Smooth muscle cell (in vitro differentiated cells): Measurements from ENCODE around the gene CCDC88B. TPM values are rescaled to one million over a fixed set of nuclear protein-coding genes. Genes with fewer than 3 reads are reported as not detected.

Source experiments
- DNase-seq: peaks from one replicate; lab custom pipeline; 2025; ENCODE audit not compliant: unreplicated experiment; lab: John Stamatoyannopoulos, UW
- H2AFZ ChIP-seq: fragments of 200-600 bp; sonication (generic); 2 replicates; pipeline ENCODE4 v1.6.0; 2016; ENCODE audit warnings: antibody characterized with exemption, low read depth, mild to moderate bottlenecking
- H3F3A ChIP-seq: fragments of 200-600 bp; sonication (generic); 2 replicates; pipeline ENCODE4 v1.6.0; 2017; ENCODE audit warnings: antibody characterized with exemption, low read depth
- H3K27ac ChIP-seq: fragments of 200-600 bp; sonication (generic); 2 replicates; pipeline ENCODE4 v1.5.1; 2016; ENCODE audit warnings: low read depth, mild to moderate bottlenecking
- H3K27me3 ChIP-seq: fragments of 200-600 bp; sonication (generic); 2 replicates; pipeline ENCODE4 v1.6.1; 2016; ENCODE audit warnings: low read depth, mild to moderate bottlenecking
- H3K36me3 ChIP-seq: fragments of 200-600 bp; sonication (generic); 2 replicates; pipeline ENCODE4 v1.5.1; 2016; ENCODE audit warnings: low read depth
- H3K4me1 ChIP-seq: fragments of 200-600 bp; sonication (generic); 2 replicates; pipeline ENCODE4 v1.5.1; 2016; ENCODE audit warnings: low read depth
- H3K4me2 ChIP-seq: fragments of 200-600 bp; sonication (generic); 2 replicates; pipeline ENCODE4 v1.6.0; 2016; ENCODE audit warnings: mild to moderate bottlenecking
- H3K4me3 ChIP-seq: fragments of 200-600 bp; sonication (generic); 2 replicates; pipeline ENCODE4 v1.5.1; 2016; ENCODE audit warnings: mild to moderate bottlenecking
- H3K79me2 ChIP-seq: fragments of 200-600 bp; sonication (generic); 2 replicates; pipeline ENCODE4 v1.6.0; 2016; ENCODE audit warnings: low read depth, mild to moderate bottlenecking
- H3K9ac ChIP-seq: fragments of 200-600 bp; sonication (generic); 2 replicates; pipeline ENCODE4 v1.6.0; 2016; ENCODE audit warnings: low read depth
- H3K9me3 ChIP-seq: fragments of 200-600 bp; sonication (generic); replicated peaks from 2 replicates; pipeline ENCODE4 v1.5.1; 2016; ENCODE audit warnings: low read depth
- H4K20me1 ChIP-seq: fragments of 200-600 bp; sonication (generic); 2 replicates; pipeline ENCODE4 v1.6.0; 2016; ENCODE audit warnings: low read depth
- CTCF ChIP-seq: fragments of 200-600 bp; sonication (generic); IDR thresholded peaks from 2 replicates; pipeline ENCODE4 v1.5.1; 2017; ENCODE audit warnings: borderline replicate concordance, mild to moderate bottlenecking, antibody characterized with exemption; ENCODE audit not compliant: insufficient read depth, poor library complexity, severe bottlenecking
- WGBS: methylation state at CpG from one replicate; pipeline ENCODE4 v1.1.7; 2016; ENCODE audit warnings: low lambda C conversion rate; 5-methylcytosine and 5-hydroxymethylcytosine counted together
- polyA plus RNA-seq: library from polyadenylated mRNA; unstranded; fragments of >200 nt; fragmentation: Nextera tagmentation; extraction: Ambion mirVana; gene quantifications from 2 replicates; pipeline ENCODE4 v1.2.1, GENCODE V29; 2016
- total RNA-seq: library from RNA; depleted of rRNA; stranded (reverse); fragments of >200 nt; gene quantifications from 2 replicates; pipeline ENCODE4 v1.2.3, GENCODE V29; 2014

Gene CCDC88B
- total and polyA plus RNA-seq, 2 experiments from 2014 or later: 0.22 to 2.2 TPM

GRCh38 chr11:64388894-64389293, 48.9 kb downstream of the CCDC88B start:
- Histone ChIP-seq H3K4me2 (no peak overlapping the region), H3K4me3 (no peak overlapping the region), H4K20me1 (no peaks in the 10 kb centered on the region), H3K36me3 (no peaks in the 10 kb centered on the region), H3K9ac (no peak overlapping the region), H3F3A (no peaks in the 10 kb centered on the region), H3K27ac (no peak overlapping the region), H2AFZ (no peak overlapping the region), H3K79me2 (no peaks in the 10 kb centered on the region), H3K27me3 (no peaks in the 10 kb centered on the region), H3K4me1 (no peaks in the 10 kb centered on the region), H3K9me3 (no peaks in the 10 kb centered on the region)
- WGBS: 94% methylated on average over 10 of the region's 10 CpGs
- no peak for TF ChIP-seq CTCF
- no peak for DNase-seq

- WGBS: 96% methylated on average over 2 of the region's 2 CpGs
- H3F3A ChIP-seq: no peaks in the 10 kb centered on the region
These were observed 49.8 kb downstream of the CCDC88B start for GRCh38 chr11:64389851-64390250.

GRCh38 chr11:64390558-64390957, 50.6 kb downstream of the CCDC88B start:
- H2AFZ ChIP-seq: no peak overlapping the region
- no peaks in the 10 kb centered on the region for H4K20me1 ChIP-seq
- no peak overlapping the region for H3K9ac ChIP-seq
- peaks cover 2% of the 10 kb centered on the region for H3K4me1 ChIP-seq
- no peak overlapping the region for H3K4me2 ChIP-seq
- H3K4me3 ChIP-seq: no peak overlapping the region
- H3K9me3 ChIP-seq: no peaks in the 10 kb centered on the region
- H3K27ac ChIP-seq: no peak overlapping the region
- H3K79me2 ChIP-seq: no peaks in the 10 kb centered on the region
- DNase-seq: no peak
- 94% methylated on average over 3 of the region's 3 CpGs for WGBS
- TF ChIP-seq CTCF: no peak
- H3K36me3 ChIP-seq: no peaks in the 10 kb centered on the region
- no peaks in the 10 kb centered on the region for H3F3A ChIP-seq
- no peaks in the 10 kb centered on the region for H3K27me3 ChIP-seq

More at GRCh38 chr11:64389851-64390250, 49.8 kb downstream of the CCDC88B start:
- no peak overlapping the region for H2AFZ ChIP-seq
- TF ChIP-seq CTCF: no peak
- no peaks in the 10 kb centered on the region for H4K20me1 ChIP-seq
- DNase-seq: no peak
- no peak overlapping the region for H3K4me2 ChIP-seq
- H3K27ac ChIP-seq: no peak overlapping the region
- no peaks in the 10 kb centered on the region for H3K36me3 ChIP-seq
- no peak overlapping the region for H3K9ac ChIP-seq
- no peaks in the 10 kb centered on the region for H3K9me3 ChIP-seq
- H3K4me1 ChIP-seq: no peaks in the 10 kb centered on the region
- H3K4me3 ChIP-seq: no peak overlapping the region
- H3K27me3 ChIP-seq: no peaks in the 10 kb centered on the region
- no peaks in the 10 kb centered on the region for H3K79me2 ChIP-seq

GRCh38 chr11:64391839-64392238, 51.8 kb downstream of the CCDC88B start:
- no peak for DNase-seq
- H3K4me3 ChIP-seq: no peak overlapping the region
- H3K9ac ChIP-seq: no peak overlapping the region
- no peaks in the 10 kb centered on the region for H3K79me2 ChIP-seq
- no peaks in the 10 kb centered on the region for H3K27me3 ChIP-seq
- no peaks in the 10 kb centered on the region for H4K20me1 ChIP-seq
- TF ChIP-seq CTCF: no peak
- no peaks in the 10 kb centered on the region for H3K9me3 ChIP-seq
- H3K4me1 ChIP-seq: peaks cover 15% of the 10 kb centered on the region
- H3K36me3 ChIP-seq: no peaks in the 10 kb centered on the region
- H3K4me2 ChIP-seq: no peak overlapping the region
- no peak overlapping the region for H3K27ac ChIP-seq
- H2AFZ ChIP-seq: no peak overlapping the region
- WGBS: 88% methylated on average over 3 of the region's 3 CpGs
- peaks cover 5% of the 10 kb centered on the region for H3F3A ChIP-seq
